Mesendoderm (in vitro differentiated cells): ENCODE results near the gene SPPL2B.
"Not testable (repeated sequence)": the region's sequence is repeated elsewhere in the genome, so short reads cannot be mapped to it uniquely, and the experiment has no call there.

Experiments used
- DNase-seq: peaks from one replicate; pipeline ENCODE4 v3.0.0; 2013
- H2AK5ac ChIP-seq: 2 replicates; pipeline ENCODE4 v1.6.1; 2013; ENCODE audit warnings: low read length, inconsistent platforms
- H2BK120ac ChIP-seq: 2 replicates; pipeline ENCODE4 v1.6.1; 2013; ENCODE audit warnings: low read depth, mild to moderate bottlenecking, low read length, moderate library complexity, mixed read lengths
- H2BK15ac ChIP-seq: replicated peaks from 2 replicates; pipeline ENCODE4 v1.6.1; 2013; ENCODE audit warnings: low read depth, mild to moderate bottlenecking, moderate library complexity
- H2BK5ac ChIP-seq: 2 replicates; pipeline ENCODE4 v1.6.1; 2013; ENCODE audit warnings: low read length, inconsistent platforms
- H3K18ac ChIP-seq: 2 replicates; pipeline ENCODE4 v1.6.1; 2013; ENCODE audit warnings: mild to moderate bottlenecking, low read length, mixed read lengths
- H3K23ac ChIP-seq: one replicate; pipeline ENCODE4 v1.6.1; 2013; ENCODE audit warnings: low read length
- H3K27ac ChIP-seq: 2 replicates; pipeline ENCODE4 v1.5.1; 2013; ENCODE audit warnings: low read depth, mild to moderate bottlenecking, inconsistent platforms, low read length, moderate library complexity
- H3K27me3 ChIP-seq: 2 replicates; pipeline ENCODE4 v1.6.1; 2013; ENCODE audit warnings: low read length, control low read depth, mild to moderate bottlenecking, inconsistent platforms; ENCODE audit not compliant: insufficient read depth, poor library complexity
- H3K36me3 ChIP-seq: 2 replicates; pipeline ENCODE4 v1.6.1; 2013; ENCODE audit warnings: low read length, inconsistent platforms; ENCODE audit not compliant: control insufficient read depth, insufficient read depth
- H3K4ac ChIP-seq: one replicate; pipeline ENCODE4 v1.6.1; 2013; ENCODE audit warnings: low read depth, mild to moderate bottlenecking, low read length, moderate library complexity
- H3K4me1 ChIP-seq: 2 replicates; pipeline ENCODE4 v1.6.1; 2013; ENCODE audit warnings: low read depth, low read length, inconsistent platforms; ENCODE audit not compliant: control insufficient read depth
- H3K4me2 ChIP-seq: 2 replicates; pipeline ENCODE4 v1.6.1; 2013; ENCODE audit warnings: low read length
- H3K4me3 ChIP-seq: 2 replicates; pipeline ENCODE4 v1.5.1; 2013; ENCODE audit warnings: mild to moderate bottlenecking, low read length
- H3K56ac ChIP-seq: one replicate; pipeline ENCODE4 v1.6.1; 2013; ENCODE audit warnings: low read length
- H3K79me1 ChIP-seq: 2 replicates; pipeline ENCODE4 v1.6.1; 2013; ENCODE audit warnings: low read length, inconsistent platforms
- H3K79me2 ChIP-seq: 2 replicates; pipeline ENCODE4 v1.6.1; 2013; ENCODE audit warnings: mild to moderate bottlenecking, low read length; ENCODE audit not compliant: control insufficient read depth, insufficient read depth
- H3K9ac ChIP-seq: 2 replicates; pipeline ENCODE4 v1.6.1; 2013; ENCODE audit warnings: low read length, inconsistent platforms
- H4K5ac ChIP-seq: one replicate; pipeline ENCODE4 v1.6.1; 2013; ENCODE audit warnings: low read length
- H4K8ac ChIP-seq: one replicate; pipeline ENCODE4 v1.6.1; 2013; ENCODE audit warnings: low read depth, mild to moderate bottlenecking, control low read depth, low read length, moderate library complexity
- WGBS: extraction: QIAGEN DNeasy Blood & Tissue Kit; methylation state at CpG from one replicate; pipeline ENCODE4 v1.1.7; 2013; ENCODE audit warnings: low lambda C conversion rate, missing lambda C conversion rate; ENCODE audit not compliant: insufficient coverage; ENCODE audit errors: extremely low coverage; 5-methylcytosine and 5-hydroxymethylcytosine counted together

SPPL2B gene

DNA sequence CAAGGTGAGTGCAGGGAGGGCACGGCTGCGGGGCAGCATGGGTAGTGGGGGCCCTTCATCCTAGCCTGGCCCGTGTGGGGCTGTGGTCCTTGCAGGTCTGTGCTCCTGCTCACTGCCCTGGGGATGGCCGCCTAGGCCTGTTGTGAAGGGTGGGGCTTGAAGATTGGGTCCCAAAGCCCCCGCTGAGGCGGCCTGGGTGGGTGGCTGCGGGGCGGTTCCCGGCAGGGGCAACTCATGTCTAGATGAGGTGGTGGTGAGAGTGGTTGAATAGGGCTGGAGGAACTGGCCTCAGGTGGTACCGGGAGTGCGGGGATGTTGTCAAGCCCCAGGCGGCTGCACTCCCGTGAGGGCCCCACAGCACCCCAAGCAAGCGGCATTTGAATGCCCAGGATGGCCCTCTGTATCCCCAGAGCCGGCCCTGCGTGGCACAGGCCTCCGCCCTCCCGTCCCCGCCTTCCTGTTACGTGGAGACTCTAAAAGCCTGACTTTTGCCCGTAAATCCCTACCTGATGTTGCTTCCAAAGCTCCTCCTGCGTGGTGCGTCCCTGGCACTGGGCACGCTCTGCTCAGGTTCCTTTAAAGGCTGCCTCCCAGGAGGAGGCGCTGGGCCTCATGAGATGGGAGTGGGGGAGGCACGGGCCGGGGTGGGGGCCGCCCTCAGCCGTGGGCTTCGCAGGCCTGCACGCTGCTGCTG is 15.0 kb downstream of the SPPL2B start:
- Histone ChIP-seq H3K9ac (no peak overlapping the region), H2BK15ac (no peak overlapping the region), H3K4ac (no peak overlapping the region), H3K56ac (no peak overlapping the region), H3K4me3 (no peak overlapping the region), H3K79me1 (no peaks in the 10 kb centered on the region), H3K4me2 (no peak overlapping the region), H3K36me3 (no peaks in the 10 kb centered on the region), H2BK120ac (no peak overlapping the region), H3K4me1 (no peaks in the 10 kb centered on the region), H4K8ac (no peak overlapping the region), H2AK5ac (no peak overlapping the region), H3K23ac (no peak overlapping the region), H4K5ac (no peak overlapping the region), H2BK5ac (no peak overlapping the region), H3K18ac (no peak overlapping the region), H3K27ac (no peak overlapping the region), H3K27me3 (no peaks in the 10 kb centered on the region), H3K79me2 (no peaks in the 10 kb centered on the region)
- no CpG with 5 or more reads among the region's 31 CpGs for WGBS
- DNase-seq = no peak

DNA sequence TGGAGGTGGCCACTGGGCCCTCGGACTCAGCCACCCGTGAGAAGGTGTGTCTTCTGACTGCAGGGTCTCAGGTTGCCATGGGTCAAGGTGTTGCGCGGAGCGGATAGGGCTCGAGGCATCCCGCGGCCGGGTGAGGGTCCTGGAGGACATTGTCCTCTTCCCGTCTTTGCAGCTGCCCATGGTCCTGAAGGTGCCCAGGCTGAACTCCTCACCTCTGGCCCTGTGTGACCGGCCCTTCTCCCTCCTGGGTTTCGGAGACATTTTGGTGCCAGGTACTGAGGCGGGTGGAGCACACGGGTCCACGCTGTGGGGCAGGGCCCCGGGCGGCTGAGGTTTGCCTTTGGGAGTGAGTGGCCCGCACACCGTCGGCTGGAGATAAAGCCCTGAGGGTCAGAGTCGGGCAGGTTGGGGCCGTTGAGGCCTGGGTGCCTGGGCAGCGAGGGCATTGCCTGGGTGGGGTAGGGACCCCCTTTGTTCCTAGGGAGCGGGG is 15.9 kb downstream of the SPPL2B start:
- Histone ChIP-seq H3K18ac (no peak overlapping the region), H2BK15ac (no peak overlapping the region), H3K4me3 (no peak overlapping the region), H3K27ac (no peak overlapping the region), H3K79me1 (no peaks in the 10 kb centered on the region), H3K23ac (no peak overlapping the region), H2AK5ac (no peak overlapping the region), H3K79me2 (no peaks in the 10 kb centered on the region), H3K36me3 (no peaks in the 10 kb centered on the region), H2BK120ac (no peak overlapping the region), H3K9ac (no peak overlapping the region), H2BK5ac (no peak overlapping the region), H3K4me1 (no peaks in the 10 kb centered on the region), H3K4ac (no peak overlapping the region), H3K56ac (no peak overlapping the region), H4K5ac (no peak overlapping the region), H3K27me3 (no peaks in the 10 kb centered on the region), H3K4me2 (no peak overlapping the region), H4K8ac (no peak overlapping the region)
- DNase-seq = no peak
- no CpG with 5 or more reads among the region's 24 CpGs for WGBS

DNA sequence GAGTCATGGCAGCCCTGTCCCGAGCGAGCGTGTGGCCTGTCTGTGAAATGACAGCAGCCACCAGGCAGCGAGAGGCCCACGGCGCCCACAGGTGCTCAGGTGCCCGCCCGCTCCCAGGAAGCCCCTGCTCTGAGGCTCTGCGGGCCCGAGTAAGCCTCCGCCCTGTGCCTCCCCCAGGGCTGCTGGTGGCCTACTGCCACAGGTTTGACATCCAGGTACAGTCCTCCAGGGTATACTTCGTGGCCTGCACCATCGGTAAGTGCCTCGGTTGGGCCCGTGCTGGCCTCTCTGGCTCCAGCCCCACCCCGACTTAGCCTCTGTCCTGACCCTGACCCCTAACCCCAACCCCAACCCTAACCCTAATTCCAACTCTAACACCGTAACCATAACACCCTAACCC is 16.6 kb downstream of the SPPL2B start:
- H3K4ac ChIP-seq = no peak overlapping the region
- no peak overlapping the region for H3K9ac ChIP-seq
- no peak overlapping the region for H2BK15ac ChIP-seq
- no peak overlapping the region for H3K23ac ChIP-seq
- no peak overlapping the region for H4K5ac ChIP-seq
- no peaks in the 10 kb centered on the region for H3K27me3 ChIP-seq
- H2AK5ac ChIP-seq = no peak overlapping the region
- no peak overlapping the region for H3K27ac ChIP-seq
- no peaks in the 10 kb centered on the region for H3K79me2 ChIP-seq
- no peaks in the 10 kb centered on the region for H3K79me1 ChIP-seq
- H3K18ac ChIP-seq = no peak overlapping the region
- no peaks in the 10 kb centered on the region for H3K4me1 ChIP-seq
- no peak overlapping the region for H3K56ac ChIP-seq
- WGBS = no CpG with 5 or more reads among the region's 17 CpGs
- H3K4me2 ChIP-seq = no peak overlapping the region
- H3K36me3 ChIP-seq = no peaks in the 10 kb centered on the region
- no peak overlapping the region for H4K8ac ChIP-seq
- DNase-seq = no peak
- H3K4me3 ChIP-seq = no peak overlapping the region
- H2BK5ac ChIP-seq = no peak overlapping the region
- no peak overlapping the region for H2BK120ac ChIP-seq

DNA sequence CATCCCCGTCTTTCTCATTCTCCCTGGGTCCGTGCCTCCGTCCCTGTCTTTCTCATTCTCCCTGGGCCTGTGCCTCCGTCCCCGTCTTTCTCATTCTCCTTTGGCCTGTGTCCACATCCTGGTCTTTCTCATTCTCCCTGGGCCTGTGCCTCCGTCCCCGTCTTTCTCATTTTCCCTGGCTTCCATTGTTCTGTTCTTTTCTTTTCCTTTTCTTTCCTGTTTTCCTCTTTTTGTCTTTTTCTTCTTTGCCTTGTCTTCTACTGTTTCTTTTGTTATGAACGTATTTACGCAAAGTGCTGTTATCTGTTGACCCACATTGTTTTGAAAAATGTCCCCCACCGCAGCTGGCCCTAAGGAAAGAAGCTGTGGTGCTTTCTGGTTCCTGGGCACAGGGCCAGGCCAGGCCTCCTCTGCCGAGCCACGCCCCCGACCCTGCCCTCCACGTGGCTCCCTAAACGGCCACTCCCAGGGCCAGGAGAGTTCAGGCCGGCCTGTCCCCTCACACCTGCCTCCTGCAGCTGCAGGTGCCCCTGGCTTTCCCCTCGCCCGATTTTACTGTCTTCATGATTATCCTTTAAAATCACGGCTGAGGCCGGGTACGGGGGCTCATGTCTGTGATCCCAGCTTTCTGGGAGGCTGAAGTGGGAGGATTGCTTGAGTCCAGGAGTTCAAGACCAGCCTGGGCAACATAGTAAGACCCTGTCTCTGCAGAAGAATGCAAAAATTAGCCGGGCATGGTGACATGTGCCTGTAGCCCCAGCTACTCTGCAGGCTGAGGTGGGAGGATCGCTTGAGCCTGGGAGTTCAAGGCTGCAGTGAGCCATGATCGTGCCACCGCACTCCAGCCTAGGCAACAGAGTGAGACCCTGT is 17.5 kb downstream of the SPPL2B start:
- Histone ChIP-seq H2BK15ac (no peak overlapping the region), H3K4me2 (no peak overlapping the region), H3K23ac (no peak overlapping the region), H3K4me3 (no peak overlapping the region), H3K9ac (no peak overlapping the region), H3K56ac (no peak overlapping the region), H3K27ac (no peak overlapping the region), H3K4ac (no peak overlapping the region), H3K4me1 (no peaks in the 10 kb centered on the region), H3K18ac (no peak overlapping the region), H2BK5ac (no peak overlapping the region), H3K27me3 (no peaks in the 10 kb centered on the region), H2BK120ac (no peak overlapping the region), H3K36me3 (no peaks in the 10 kb centered on the region), H4K5ac (no peak overlapping the region), H3K79me1 (no peaks in the 10 kb centered on the region), H2AK5ac (no peak overlapping the region), H4K8ac (no peak overlapping the region), H3K79me2 (no peaks in the 10 kb centered on the region)
- DNase-seq = no peak
- WGBS = no CpG with 5 or more reads among the region's 25 CpGs

DNA sequence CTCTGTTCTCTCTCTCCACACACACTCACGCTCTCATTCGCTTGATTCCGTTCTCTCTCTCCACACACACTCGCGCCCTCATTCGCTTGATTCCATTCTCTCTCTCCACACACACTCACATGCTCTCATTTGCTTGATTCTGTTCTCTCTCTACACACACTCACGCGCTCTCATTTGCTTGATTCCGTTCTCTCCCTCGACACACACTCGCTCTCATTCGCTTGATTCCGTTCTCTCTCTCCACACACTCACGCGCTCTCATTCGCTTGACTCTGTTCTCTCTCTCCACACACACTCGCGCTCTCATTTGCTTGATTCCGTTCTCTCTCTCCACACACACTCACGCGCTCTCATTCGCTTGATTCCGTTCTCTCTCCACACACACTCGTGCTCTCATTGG is 21.3 kb downstream of the SPPL2B start:
- not testable (repeated sequence) for H3K36me3 ChIP-seq, H3K23ac ChIP-seq, H4K8ac ChIP-seq, H2AK5ac ChIP-seq, H3K79me1 ChIP-seq, H3K79me2 ChIP-seq, H3K4me1 ChIP-seq, DNase-seq, H3K27ac ChIP-seq, H3K4me3 ChIP-seq, H2BK5ac ChIP-seq, H2BK15ac ChIP-seq, H3K4ac ChIP-seq, H3K27me3 ChIP-seq, H3K18ac ChIP-seq, H3K56ac ChIP-seq, H4K5ac ChIP-seq, H2BK120ac ChIP-seq, H3K4me2 ChIP-seq, H3K9ac ChIP-seq
- WGBS = 100% methylated on average over 14 of the region's 24 CpGs
